ENCODE measurements around the gene CRKL.
A peak's percentile ranks its signal among the peaks of the same experiment; 100 is the strongest.

CRKL gene

GRCh38 chr22:20952544-20953341 lies 35.5 kb downstream of the CRKL start (continued):
- no peak for TF ChIP-seq PRDM6 (tag by site-specific recombination; IDR thresholded peaks at IDR 0.05)
- no peak for TF ChIP-seq ZNF529 (tag by site-specific recombination; IDR thresholded peaks at IDR 0.05; ENCODE audit: insufficient replicate concordance)
- TF ChIP-seq ZNF18 (tag by site-specific recombination; IDR thresholded peaks at IDR 0.05), result no peak
- TF ChIP-seq PRDM1 (tag by site-specific recombination; IDR thresholded peaks at IDR 0.05), result no peak
- no peak for TF ChIP-seq ZNF423 (tag by site-specific recombination; IDR thresholded peaks at IDR 0.05)
- no peak for TF ChIP-seq TRIM28 (IDR thresholded peaks at IDR 0.05; ENCODE audit: borderline replicate concordance, low read length)

- Histone ChIP-seq H3K4me3 (ENCODE audit: low read depth, low read length) (no peak overlapping the region), H3K36me3 (ENCODE audit: control insufficient read depth in 2 of 2, insufficient read depth in 1 of 2, low read length in 2 of 2) (peaks cover 5 to 61% of the 10 kb centered on the region in 2 experiments; a peak in 2 of 3 replicates), H3K9me3 (ENCODE audit: control insufficient read depth, insufficient read depth, low read depth, low read length) (no peaks in the 10 kb centered on the region), H3K27ac (ENCODE audit: extremely low read depth, low read depth, low read length) (no peak overlapping the region), H3K4me1 (ENCODE audit: control insufficient read depth, insufficient read depth, low read length) (no peaks in the 10 kb centered on the region)
- TF ChIP-seq ZNF473 (tag by site-specific recombination; IDR thresholded peaks at IDR 0.05), result no peak
- POLR2A ChIA-PET, result interaction anchor here (0.5 kb wide), 1 partner anchor 35 kb away, joined by 4 read pairs; no protein-coding TSS in a partner anchor
- CTCF ChIA-PET, result interaction anchor here (0.6 to 2.3 kb wide), 2 partner anchors 68 to 379 kb away, joined by 3 to 9 read pairs; no protein-coding TSS in a partner anchor
These were observed 36.1 kb downstream of the CRKL start for GRCh38 chr22:20953342-20953608.

- POLR2A ChIA-PET, result interaction anchor here (0.5 to 3.3 kb wide), 4 partner anchors 28 to 141 kb away, joined by 3 to 6 read pairs (median 4); partner anchors contain the start of genes CRKL and LZTR1
- CTCF ChIA-PET, result interaction anchor here (0.6 to 2.3 kb wide), 4 partner anchors 9 to 689 kb away, joined by 3 to 9 read pairs (median 5); no protein-coding TSS in a partner anchor
- no peaks in the 10 kb centered on the region for H3K4me1 ChIP-seq (ENCODE audit: control insufficient read depth, insufficient read depth, low read length)
These were observed 36.7 kb downstream of the CRKL start for GRCh38 chr22:20953668-20954500.

More at GRCh38 chr22:20953668-20954500, 36.7 kb downstream of the CRKL start:
- peak; percentile 94 for TF ChIP-seq BCL6B (tag by site-specific recombination; IDR thresholded peaks at IDR 0.05)
- peak; percentile 42; the same call in 1 of the 2 replicates for TF ChIP-seq ZBTB17 (tag by site-specific recombination; IDR thresholded peaks at IDR 0.05)
- no peak for TF ChIP-seq YY1 (tag by site-specific recombination; IDR thresholded peaks at IDR 0.05)
- TF ChIP-seq YY2 (tag by site-specific recombination; IDR thresholded peaks at IDR 0.05), result 0 out of 2 replicates have a peak, but pooled peaks have one; percentile 11
- no peak for TF ChIP-seq ZNF660 (tag by site-specific recombination; IDR thresholded peaks at IDR 0.05)
- TF ChIP-seq IKZF3 (tag by site-specific recombination; IDR thresholded peaks at IDR 0.05), result 0 out of 2 replicates have a peak, but pooled peaks have one; percentile 61
- no peak for TF ChIP-seq ZNF837 (tag by site-specific recombination; IDR thresholded peaks at IDR 0.05)
- peak; percentile 45 for TF ChIP-seq GLIS1 (tag by site-specific recombination; IDR thresholded peaks at IDR 0.05)
- Histone ChIP-seq H3K36me3 (ENCODE audit: control insufficient read depth in 2 of 2, insufficient read depth in 1 of 2, low read length in 2 of 2) (peaks cover 5 to 56% of the 10 kb centered on the region in 2 experiments; a peak in 2 of 3 replicates), H3K4me3 (ENCODE audit: low read depth, low read length) (no peak overlapping the region), H3K27ac (ENCODE audit: extremely low read depth, low read depth, low read length) (no peak overlapping the region), H3K9me3 (ENCODE audit: control insufficient read depth, insufficient read depth, low read depth, low read length) (no peaks in the 10 kb centered on the region)

All from HEK293 (cell line).